ENCODE measurements around the gene PTEN.
"Not testable (repeated sequence)": the region's sequence is repeated elsewhere in the genome, so short reads cannot be mapped to it uniquely, and the experiment has no call there.

PTEN gene

GRCh38 chr10:87872828-87873227 lies 9.4 kb downstream of the PTEN start:
- DNase-seq (ENCODE audit: low read depth), result no peak

GRCh38 chr10:87873656-87874055 lies 10.2 kb downstream of the PTEN start:
- DNase-seq (ENCODE audit: low read depth), result no peak

GRCh38 chr10:87875929-87876571 lies 12.6 kb downstream of the PTEN start:
- no peak for DNase-seq (ENCODE audit: low read depth)

GRCh38 chr10:87878664-87879459 lies 15.4 kb downstream of the PTEN start:
- no peak for DNase-seq (ENCODE audit: low read depth)

- DNase-seq (ENCODE audit: low read depth), result no peak
Observed at GRCh38 chr10:87880336-87880735, 16.9 kb downstream of the PTEN start.

GRCh38 chr10:87881373-87882059 lies 18.1 kb downstream of the PTEN start:
- not testable (repeated sequence) for DNase-seq (ENCODE audit: low read depth)

- DNase-seq (ENCODE audit: low read depth), result no peak
Observed at GRCh38 chr10:87882555-87883294, 19.3 kb downstream of the PTEN start.

- no peak for DNase-seq (ENCODE audit: low read depth)
Observed at GRCh38 chr10:87886635-87887034, 23.2 kb downstream of the PTEN start.

- DNase-seq (ENCODE audit: low read depth), result no peak
Observed at GRCh38 chr10:87887146-87887545, 23.7 kb downstream of the PTEN start.

- DNase-seq (ENCODE audit: low read depth), result no peak
Observed at GRCh38 chr10:87887548-87888289, 24.3 kb downstream of the PTEN start.

- DNase-seq (ENCODE audit: low read depth), result no peak
Observed at GRCh38 chr10:87895430-87895829, 32.0 kb downstream of the PTEN start.

- DNase-seq (ENCODE audit: low read depth), result no peak
Observed at GRCh38 chr10:87896216-87896615, 32.8 kb downstream of the PTEN start.

GRCh38 chr10:87897957-87898356 lies 34.5 kb downstream of the PTEN start:
- not testable (repeated sequence) for DNase-seq (ENCODE audit: low read depth)

- DNase-seq (ENCODE audit: low read depth), result not testable (repeated sequence)
Observed at GRCh38 chr10:87903396-87903795, 40.0 kb downstream of the PTEN start.

- no peak for DNase-seq (ENCODE audit: low read depth)
Observed at GRCh38 chr10:87913156-87913921, 49.9 kb downstream of the PTEN start.

GRCh38 chr10:87915406-87915805 lies 52.0 kb downstream of the PTEN start:
- no peak for DNase-seq (ENCODE audit: low read depth)

- DNase-seq (ENCODE audit: low read depth), result peak; percentile 54
Observed at GRCh38 chr10:87915989-87916388, 52.6 kb downstream of the PTEN start.

GRCh38 chr10:87916515-87916914 lies 53.1 kb downstream of the PTEN start:
- DNase-seq (ENCODE audit: low read depth), result no peak

- no peak for DNase-seq (ENCODE audit: low read depth)
Observed at GRCh38 chr10:87918254-87918859, 54.9 kb downstream of the PTEN start.

GRCh38 chr10:87920538-87920937 lies 57.1 kb downstream of the PTEN start:
- DNase-seq (ENCODE audit: low read depth), result no peak

All from amniotic epithelial cell (primary cell).